ENCODE data around the gene CLTC. TPM values are rescaled to one million over a fixed set of nuclear protein-coding genes. Genes with fewer than 3 reads are reported as not detected.

Gene CLTC
- total RNA-seq, 1 experiment from 2014 or later, result 254 TPM

- no CpG with 5 or more reads among the region's 3 CpGs for WGBS (ENCODE audit: extremely low coverage, insufficient read length, low lambda C conversion rate)
- no peaks in the 10 kb centered on the region for H3K23me2 ChIP-seq (ENCODE audit: insufficient read length, low read depth, low read length, poor library complexity, severe bottlenecking)
- H2BK20ac ChIP-seq (ENCODE audit: low read depth, low read length, poor library complexity, severe bottlenecking), result no peak overlapping the region
- H4K8ac ChIP-seq (replicated peaks; ENCODE audit: insufficient read length, low read depth, low read length), result no peak overlapping the region
- Mint-ChIP-seq H3K36me3 (ENCODE audit: insufficient read depth in 1 of 3, low read depth in 3 of 3) (peaks cover 6 to 70% (median 42%) of the 10 kb centered on the region in 3 experiments; a peak in 6 of 7 replicates), H3K9me3 (no peaks in the 10 kb centered on the region), H3K27me3 (ENCODE audit: low read depth) (no peaks in the 10 kb centered on the region), H3K4me1 (no peaks in the 10 kb centered on the region), H3K4me3 (no peak overlapping the region), H3K27ac (no peak overlapping the region)
- no peaks in the 10 kb centered on the region for H3K4me1 ChIP-seq (ENCODE audit: insufficient read depth, low read length)
- H4K20me1 ChIP-seq (ENCODE audit: control insufficient read depth, insufficient read depth, insufficient read length), result no peaks in the 10 kb centered on the region
- no peak overlapping the region for H3K4ac ChIP-seq (ENCODE audit: low read depth, low read length)
- no peak overlapping the region for H3K14ac ChIP-seq (ENCODE audit: insufficient read depth, low read length)
- H2BK15ac ChIP-seq (ENCODE audit: low read depth, low read length), result no peak overlapping the region
- H3K79me2 ChIP-seq (ENCODE audit: insufficient read depth, low read length), result no peaks in the 10 kb centered on the region
- no peaks in the 10 kb centered on the region for H3K9me3 ChIP-seq (ENCODE audit: control insufficient read depth, low read depth, low read length)
- no peak overlapping the region for H2AFZ ChIP-seq (ENCODE audit: low read length)
- H3K4me2 ChIP-seq (ENCODE audit: insufficient read depth, insufficient read length, low read length), result no peak overlapping the region
- H3K79me1 ChIP-seq (ENCODE audit: insufficient read depth, low read depth, low read length, poor library complexity, severe bottlenecking), result no peaks in the 10 kb centered on the region
- no peak overlapping the region for H3K27ac ChIP-seq (ENCODE audit: insufficient read length, low read depth, low read length)
- no peak overlapping the region for H3T11ph ChIP-seq (ENCODE audit: low read length)
- H4K91ac ChIP-seq (ENCODE audit: insufficient read length, low read depth, low read length), result no peak overlapping the region
- no peak overlapping the region for H2BK12ac ChIP-seq (ENCODE audit: insufficient read length, low read depth, low read length)
- no peak overlapping the region for H2BK120ac ChIP-seq (ENCODE audit: low read depth, low read length, poor library complexity, severe bottlenecking)
- no peak overlapping the region for H3K18ac ChIP-seq (ENCODE audit: insufficient read length, low read depth, low read length)
- no peak overlapping the region for H3K9ac ChIP-seq (ENCODE audit: extremely low read depth, insufficient read length, low read length)
- no peak overlapping the region for H3K23ac ChIP-seq (ENCODE audit: insufficient read length, low read depth, low read length)
- no peak overlapping the region for H2BK5ac ChIP-seq (ENCODE audit: insufficient read length, low read length)
- H2AK5ac ChIP-seq (ENCODE audit: insufficient read length, low read length), result no peak overlapping the region
- H3K27me3 ChIP-seq (ENCODE audit: insufficient read depth, low read length), result no peaks in the 10 kb centered on the region
- H4K5ac ChIP-seq (ENCODE audit: insufficient read length, low read depth, low read length), result no peak overlapping the region
- no peak overlapping the region for H3K56ac ChIP-seq (ENCODE audit: insufficient read length, low read depth, low read length)
- DNase-seq, result no peak
- no peak for TF ChIP-seq CTCF (conservative IDR thresholded peaks at IDR 0.05)
Observed at GRCh38 chr17:59668816-59669215, 49.1 kb downstream of the CLTC start.

Data from H9 (cell line).